Transverse colon (tissue), 4 donors: Measurements from ENCODE around the gene TMEM63B.
"Not testable (repeated sequence)": the region's sequence is repeated elsewhere in the genome, so short reads cannot be mapped to it uniquely, and the experiment has no call there.

Experiments
- CTCF ChIP-seq, 5 experiments: fragments of 200-600 bp in 3 of 5; fragments of 450-650 bp in 2 of 5; sonication (generic) in 3 of 5; IDR thresholded peaks; 1 replicate in 2 of 5; 2 replicates in 3 of 5; pipeline ENCODE4 v1.5.1; 2016 to 2017; ENCODE audit warnings: antibody characterized with exemption in 5 of 5, inconsistent platforms in 3 of 5, mild to moderate bottlenecking in 2 of 5, moderate library complexity in 1 of 5
- POLR2AphosphoS5 ChIP-seq, 3 donors: sonication (generic); formaldehyde crosslinking; IDR thresholded peaks; one replicate each; pipeline ENCODE4 v1.6.1; 2016; ENCODE audit warnings: antibody characterized with exemption in 3 of 3

- not testable (repeated sequence) for TF ChIP-seq CTCF, POLR2AphosphoS5 (IDR thresholded peaks at IDR 0.05)
Measured at GRCh38 chr6:44181784-44182183, 54.4 kb downstream of the TMEM63B start.
